Stimulated activated naive CD8-positive, alpha-beta T cell treated with anti-CD3 and anti-CD28 coated beads, Interleukin-15, amount 100 ng/mL, for 72 hours (primary cell): ENCODE results near the gene USP17L10.
"Not testable (repeated sequence)": the region's sequence is repeated elsewhere in the genome, so short reads cannot be mapped to it uniquely, and the experiment has no call there.

ENCODE experiments used
- ATAC-seq: fragments of 150-1000 bp; cut with Tn5 transposase; 2 replicates; pipeline ENCODE4 v1.10.0; 2021; ENCODE audit warnings: mild to moderate bottlenecking, moderate library complexity
- DNase-seq, 2 donors: peaks; one replicate each; pipeline ENCODE4 v3.0.0; 2021 to 2022
- H3K27ac Mint-ChIP-seq, 2 donors: one replicate each; pipeline ENCODE4 v1.8.0; 2022; ENCODE audit warnings: mild to moderate bottlenecking in 2 of 2, mixed read lengths in 2 of 2, moderate library complexity in 2 of 2
- H3K27me3 Mint-ChIP-seq: one replicate; pipeline ENCODE4 v1.8.0; 2022; ENCODE audit warnings: mixed read lengths
- H3K4me1 Mint-ChIP-seq: one replicate; pipeline ENCODE4 v1.8.0; 2022; ENCODE audit warnings: mild to moderate bottlenecking, mixed read lengths
- H3K4me3 Mint-ChIP-seq, 2 donors: one replicate each; pipeline ENCODE4 v1.8.0; 2022; ENCODE audit warnings: mild to moderate bottlenecking in 2 of 2, mixed read lengths in 2 of 2, moderate library complexity in 1 of 2
- H3K9me3 Mint-ChIP-seq, 2 donors: one replicate each; pipeline ENCODE4 v1.8.0; 2022; ENCODE audit warnings: mixed read lengths in 2 of 2

USP17L10 gene

GRCh38 chr4:9210357-9210756 lies at the start of gene USP17L10:
USP17L10 (plus strand) TSS chr4:9210657; CDS start chr4:9210657, 0 bp downstream.
- not testable (repeated sequence) for H3K27ac Mint-ChIP-seq, H3K4me3 Mint-ChIP-seq, DNase-seq, ATAC-seq, H3K9me3 Mint-ChIP-seq, H3K4me1 Mint-ChIP-seq, H3K27me3 Mint-ChIP-seq

- H3K4me3 Mint-ChIP-seq, H3K27ac Mint-ChIP-seq, ATAC-seq, H3K9me3 Mint-ChIP-seq, H3K4me1 Mint-ChIP-seq, H3K27me3 Mint-ChIP-seq: not testable (repeated sequence)
- peak in 1 of 2 donors; percentile 38 for DNase-seq
Measured at GRCh38 chr4:9165990-9166389, 44.5 kb upstream of the USP17L10 start.

- H3K4me3 Mint-ChIP-seq, H3K4me1 Mint-ChIP-seq, H3K9me3 Mint-ChIP-seq, H3K27me3 Mint-ChIP-seq, DNase-seq, ATAC-seq, H3K27ac Mint-ChIP-seq: not testable (repeated sequence)
Measured at GRCh38 chr4:9169791-9170459, 40.5 kb upstream of the USP17L10 start, which contains the start of gene FAM90A26. FAM90A26 (plus strand) TSS chr4:9170409; CDS start chr4:9173173, 2,764 bp downstream.

- H3K4me1 Mint-ChIP-seq, H3K4me3 Mint-ChIP-seq, H3K27me3 Mint-ChIP-seq, ATAC-seq, H3K27ac Mint-ChIP-seq, H3K9me3 Mint-ChIP-seq: not testable (repeated sequence)
- peak in 1 of 2 donors; percentile 6 for DNase-seq
Measured at GRCh38 chr4:9214701-9215100, 4.2 kb downstream of the USP17L10 start.

- not testable (repeated sequence) for DNase-seq, H3K4me3 Mint-ChIP-seq, ATAC-seq, H3K27ac Mint-ChIP-seq, H3K9me3 Mint-ChIP-seq, H3K4me1 Mint-ChIP-seq, H3K27me3 Mint-ChIP-seq
Measured at GRCh38 chr4:9215105-9215504, 4.6 kb downstream of the USP17L10 start, which contains the start of gene USP17L11. USP17L11 (plus strand) TSS chr4:9215405; CDS start chr4:9215405, 0 bp downstream.

- not testable (repeated sequence) for H3K4me3 Mint-ChIP-seq, H3K9me3 Mint-ChIP-seq, DNase-seq, H3K4me1 Mint-ChIP-seq, ATAC-seq, H3K27me3 Mint-ChIP-seq, H3K27ac Mint-ChIP-seq
Measured at GRCh38 chr4:9219852-9220251, 9.4 kb downstream of the USP17L10 start, which contains the start of gene USP17L12. USP17L12 (plus strand) TSS chr4:9220152; CDS start chr4:9220152, 0 bp downstream.

GRCh38 chr4:9224596-9224995 lies 14.1 kb downstream of the USP17L10 start, which contains the start of gene USP17L13:
USP17L13 (plus strand) TSS chr4:9224896; CDS start chr4:9224896, 0 bp downstream.
- H3K4me1 Mint-ChIP-seq, ATAC-seq, H3K9me3 Mint-ChIP-seq, DNase-seq, H3K27me3 Mint-ChIP-seq, H3K27ac Mint-ChIP-seq, H3K4me3 Mint-ChIP-seq: not testable (repeated sequence)

- H3K4me1 Mint-ChIP-seq, H3K27ac Mint-ChIP-seq, DNase-seq, H3K27me3 Mint-ChIP-seq, ATAC-seq, H3K9me3 Mint-ChIP-seq, H3K4me3 Mint-ChIP-seq: not testable (repeated sequence)
Measured at GRCh38 chr4:9230249-9230648, 19.8 kb downstream of the USP17L10 start.

- H3K9me3 Mint-ChIP-seq, ATAC-seq, H3K27ac Mint-ChIP-seq, H3K4me3 Mint-ChIP-seq, H3K27me3 Mint-ChIP-seq, DNase-seq, H3K4me1 Mint-ChIP-seq: not testable (repeated sequence)
Measured at GRCh38 chr4:9234085-9234484, 23.6 kb downstream of the USP17L10 start, which contains the start of gene USP17L15. USP17L15 (plus strand) TSS chr4:9234385; CDS start chr4:9234385, 0 bp downstream.

GRCh38 chr4:9238461-9238860 lies 28.0 kb downstream of the USP17L10 start:
- H3K4me1 Mint-ChIP-seq, DNase-seq, H3K4me3 Mint-ChIP-seq, ATAC-seq, H3K9me3 Mint-ChIP-seq, H3K27ac Mint-ChIP-seq, H3K27me3 Mint-ChIP-seq: not testable (repeated sequence)

- not testable (repeated sequence) for H3K27me3 Mint-ChIP-seq, H3K9me3 Mint-ChIP-seq, H3K4me3 Mint-ChIP-seq, H3K4me1 Mint-ChIP-seq, ATAC-seq, H3K27ac Mint-ChIP-seq, DNase-seq
Measured at GRCh38 chr4:9243579-9243978, 33.1 kb downstream of the USP17L10 start, which contains the start of gene USP17L17. USP17L17 (plus strand) TSS chr4:9243879; CDS start chr4:9243879, 0 bp downstream.

- not testable (repeated sequence) for H3K9me3 Mint-ChIP-seq, H3K4me3 Mint-ChIP-seq, ATAC-seq, H3K4me1 Mint-ChIP-seq, H3K27ac Mint-ChIP-seq, H3K27me3 Mint-ChIP-seq, DNase-seq
Measured at GRCh38 chr4:9247953-9248680, 37.7 kb downstream of the USP17L10 start, which contains the start of gene USP17L18. USP17L18 (plus strand) TSS chr4:9248630; CDS start chr4:9248630, 0 bp downstream.

GRCh38 chr4:9253078-9253477 lies 42.6 kb downstream of the USP17L10 start, which contains the start of gene USP17L19:
USP17L19 (plus strand) TSS chr4:9253378; CDS start chr4:9253378, 0 bp downstream.
- H3K4me3 Mint-ChIP-seq, H3K9me3 Mint-ChIP-seq, H3K4me1 Mint-ChIP-seq, H3K27me3 Mint-ChIP-seq, ATAC-seq, DNase-seq, H3K27ac Mint-ChIP-seq: not testable (repeated sequence)

- not testable (repeated sequence) for H3K27me3 Mint-ChIP-seq, H3K4me3 Mint-ChIP-seq, DNase-seq, H3K27ac Mint-ChIP-seq, H3K9me3 Mint-ChIP-seq, ATAC-seq, H3K4me1 Mint-ChIP-seq
Measured at GRCh38 chr4:9257824-9258223, 47.4 kb downstream of the USP17L10 start, which contains the start of gene USP17L20. USP17L20 (plus strand) TSS chr4:9258124; CDS start chr4:9258124, 0 bp downstream.
